HK-2 (cell line): ENCODE data around the gene PRSS3.
"Not testable (repeated sequence)": the region's sequence is repeated elsewhere in the genome, so short reads cannot be mapped to it uniquely, and the experiment has no call there.

ENCODE experiments used
- DNase-seq: peaks from one replicate; pipeline ENCODE4 v3.0.0-alpha.2; 2018; ENCODE audit not compliant: unreplicated experiment

PRSS3 gene

GRCh38 chr9:33786681-33787080, 8.7 kb upstream of the PRSS3 start:
- DNase-seq = no peak

GRCh38 chr9:33787839-33788238, 7.5 kb upstream of the PRSS3 start:
- no peak for DNase-seq

GRCh38 chr9:33789429-33789828, 5.9 kb upstream of the PRSS3 start:
- DNase-seq = not testable (repeated sequence)

- no peak for DNase-seq
Measured at GRCh38 chr9:33791117-33791516, 4.2 kb upstream of the PRSS3 start.

GRCh38 chr9:33793496-33793895, 1.9 kb upstream of the PRSS3 start:
- not testable (repeated sequence) for DNase-seq

- no peak for DNase-seq
Measured at GRCh38 chr9:33794560-33794959, 801 bp upstream of the PRSS3 start.

GRCh38 chr9:33795819-33796218, 458 bp downstream of the PRSS3 start:
- no peak for DNase-seq

GRCh38 chr9:33796679-33797078, 1.3 kb downstream of the PRSS3 start:
- not testable (repeated sequence) for DNase-seq

GRCh38 chr9:33797837-33798236, 2.5 kb downstream of the PRSS3 start:
- no peak for DNase-seq

- DNase-seq = no peak
Measured at GRCh38 chr9:33798545-33798944, 3.2 kb downstream of the PRSS3 start.

GRCh38 chr9:33799928-33800704, 4.8 kb downstream of the PRSS3 start:
- no peak for DNase-seq

- DNase-seq = no peak
Measured at GRCh38 chr9:33800886-33801285, 5.5 kb downstream of the PRSS3 start.

- DNase-seq = not testable (repeated sequence)
Measured at GRCh38 chr9:33801943-33802500, 6.7 kb downstream of the PRSS3 start.

- DNase-seq = not testable (repeated sequence)
Measured at GRCh38 chr9:33804196-33804595, 8.8 kb downstream of the PRSS3 start.

- DNase-seq = not testable (repeated sequence)
Measured at GRCh38 chr9:33807156-33807555, 11.8 kb downstream of the PRSS3 start.

- not testable (repeated sequence) for DNase-seq
Measured at GRCh38 chr9:33808979-33809322, 13.6 kb downstream of the PRSS3 start.

GRCh38 chr9:33809506-33809905, 14.1 kb downstream of the PRSS3 start:
- no peak for DNase-seq

- DNase-seq = no peak
Measured at GRCh38 chr9:33813712-33814641, 18.6 kb downstream of the PRSS3 start.

- DNase-seq = no peak
Measured at GRCh38 chr9:33815781-33816180, 20.4 kb downstream of the PRSS3 start.

- peak; percentile 93 for DNase-seq
Measured at GRCh38 chr9:33816327-33817252, 21.2 kb downstream of the PRSS3 start, which contains the start of gene UBE2R2. Gene UBE2R2, plus strand, starts transcription at chr9:33817160. Its CDS starts 598 bp downstream, at chr9:33817758.
